GM23338 (cell line): ENCODE results near the gene MAP1B.

Experiments used
- CREB1 ChIP-seq: fragments of 250-450 bp; sonication (Bioruptor Pico); IDR thresholded peaks from 2 replicates; pipeline ENCODE4 v1.5.0; 2020; ENCODE audit warnings: low read depth, mild to moderate bottlenecking, moderate library complexity
- EZH2 ChIP-seq: fragments of 200-600 bp; sonication (generic); IDR thresholded peaks from one replicate; pipeline ENCODE4 v1.8.0; 2017; ENCODE audit warnings: antibody characterized with exemption, mild to moderate bottlenecking, low read depth; ENCODE audit not compliant: unreplicated experiment
- JUNB ChIP-seq: IDR thresholded peaks from one replicate; pipeline ENCODE4 v1.6.1; 2016; ENCODE audit warnings: antibody characterized with exemption; ENCODE audit not compliant: unreplicated experiment
- POLR2AphosphoS5 ChIP-seq: IDR thresholded peaks from 2 replicates; pipeline ENCODE4 v1.6.1; 2016; ENCODE audit warnings: antibody characterized with exemption, low read depth
- ZNF114 ChIP-seq: fragments of 250-450 bp; sonication (Bioruptor Pico); IDR thresholded peaks from 2 replicates; pipeline ENCODE4 v1.5.0; 2020; ENCODE audit warnings: mild to moderate bottlenecking, moderate library complexity
- TF ChIP-seq, protein P1 (sequence below): IDR thresholded peaks from one replicate; pipeline ENCODE4 v1.6.1; 2018; ENCODE audit warnings: antibody characterized with exemption; ENCODE audit not compliant: unreplicated experiment
- TF ChIP-seq, protein P2 (sequence below), 2 experiments: fragments of 200-600 bp in 1 of 2; sonication (generic) in 1 of 2; conservative IDR thresholded peaks; 2 replicates each; pipeline versions ENCODE4 v1.5.1 to v1.6.1; 2016 to 2017; ENCODE audit warnings: antibody characterized with exemption in 2 of 2, low read depth in 2 of 2, mild to moderate bottlenecking in 2 of 2, moderate library complexity in 1 of 2

- TF ChIP-seq, protein P1, sequence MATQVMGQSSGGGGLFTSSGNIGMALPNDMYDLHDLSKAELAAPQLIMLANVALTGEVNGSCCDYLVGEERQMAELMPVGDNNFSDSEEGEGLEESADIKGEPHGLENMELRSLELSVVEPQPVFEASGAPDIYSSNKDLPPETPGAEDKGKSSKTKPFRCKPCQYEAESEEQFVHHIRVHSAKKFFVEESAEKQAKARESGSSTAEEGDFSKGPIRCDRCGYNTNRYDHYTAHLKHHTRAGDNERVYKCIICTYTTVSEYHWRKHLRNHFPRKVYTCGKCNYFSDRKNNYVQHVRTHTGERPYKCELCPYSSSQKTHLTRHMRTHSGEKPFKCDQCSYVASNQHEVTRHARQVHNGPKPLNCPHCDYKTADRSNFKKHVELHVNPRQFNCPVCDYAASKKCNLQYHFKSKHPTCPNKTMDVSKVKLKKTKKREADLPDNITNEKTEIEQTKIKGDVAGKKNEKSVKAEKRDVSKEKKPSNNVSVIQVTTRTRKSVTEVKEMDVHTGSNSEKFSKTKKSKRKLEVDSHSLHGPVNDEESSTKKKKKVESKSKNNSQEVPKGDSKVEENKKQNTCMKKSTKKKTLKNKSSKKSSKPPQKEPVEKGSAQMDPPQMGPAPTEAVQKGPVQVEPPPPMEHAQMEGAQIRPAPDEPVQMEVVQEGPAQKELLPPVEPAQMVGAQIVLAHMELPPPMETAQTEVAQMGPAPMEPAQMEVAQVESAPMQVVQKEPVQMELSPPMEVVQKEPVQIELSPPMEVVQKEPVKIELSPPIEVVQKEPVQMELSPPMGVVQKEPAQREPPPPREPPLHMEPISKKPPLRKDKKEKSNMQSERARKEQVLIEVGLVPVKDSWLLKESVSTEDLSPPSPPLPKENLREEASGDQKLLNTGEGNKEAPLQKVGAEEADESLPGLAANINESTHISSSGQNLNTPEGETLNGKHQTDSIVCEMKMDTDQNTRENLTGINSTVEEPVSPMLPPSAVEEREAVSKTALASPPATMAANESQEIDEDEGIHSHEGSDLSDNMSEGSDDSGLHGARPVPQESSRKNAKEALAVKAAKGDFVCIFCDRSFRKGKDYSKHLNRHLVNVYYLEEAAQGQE = no peak
- TF ChIP-seq, protein P2, sequence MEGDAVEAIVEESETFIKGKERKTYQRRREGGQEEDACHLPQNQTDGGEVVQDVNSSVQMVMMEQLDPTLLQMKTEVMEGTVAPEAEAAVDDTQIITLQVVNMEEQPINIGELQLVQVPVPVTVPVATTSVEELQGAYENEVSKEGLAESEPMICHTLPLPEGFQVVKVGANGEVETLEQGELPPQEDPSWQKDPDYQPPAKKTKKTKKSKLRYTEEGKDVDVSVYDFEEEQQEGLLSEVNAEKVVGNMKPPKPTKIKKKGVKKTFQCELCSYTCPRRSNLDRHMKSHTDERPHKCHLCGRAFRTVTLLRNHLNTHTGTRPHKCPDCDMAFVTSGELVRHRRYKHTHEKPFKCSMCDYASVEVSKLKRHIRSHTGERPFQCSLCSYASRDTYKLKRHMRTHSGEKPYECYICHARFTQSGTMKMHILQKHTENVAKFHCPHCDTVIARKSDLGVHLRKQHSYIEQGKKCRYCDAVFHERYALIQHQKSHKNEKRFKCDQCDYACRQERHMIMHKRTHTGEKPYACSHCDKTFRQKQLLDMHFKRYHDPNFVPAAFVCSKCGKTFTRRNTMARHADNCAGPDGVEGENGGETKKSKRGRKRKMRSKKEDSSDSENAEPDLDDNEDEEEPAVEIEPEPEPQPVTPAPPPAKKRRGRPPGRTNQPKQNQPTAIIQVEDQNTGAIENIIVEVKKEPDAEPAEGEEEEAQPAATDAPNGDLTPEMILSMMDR (conservative IDR thresholded peaks at IDR 0.05; ENCODE audit: low read depth in 2 of 2) = no peak
- TF ChIP-seq ZNF114 (CRISPR knock-in tag) (no peak), EZH2 (no peak), CREB1 (CRISPR knock-in tag) (no peak), JUNB (no peak), POLR2AphosphoS5 (no peak)
These were observed 96.1 kb downstream of the MAP1B start for GRCh38 chr5:72203251-72203845.
